GM19467 (cell line): ENCODE measurements around the gene AP5Z1.

Source experiments
- ATAC-seq: cut with Tn5 transposase; IDR thresholded peaks from one replicate; pipeline ENCODE4 v1.9.1; 2021; ENCODE audit warnings: mild to moderate bottlenecking, moderate library complexity; ENCODE audit not compliant: unreplicated experiment

Gene AP5Z1

DNA sequence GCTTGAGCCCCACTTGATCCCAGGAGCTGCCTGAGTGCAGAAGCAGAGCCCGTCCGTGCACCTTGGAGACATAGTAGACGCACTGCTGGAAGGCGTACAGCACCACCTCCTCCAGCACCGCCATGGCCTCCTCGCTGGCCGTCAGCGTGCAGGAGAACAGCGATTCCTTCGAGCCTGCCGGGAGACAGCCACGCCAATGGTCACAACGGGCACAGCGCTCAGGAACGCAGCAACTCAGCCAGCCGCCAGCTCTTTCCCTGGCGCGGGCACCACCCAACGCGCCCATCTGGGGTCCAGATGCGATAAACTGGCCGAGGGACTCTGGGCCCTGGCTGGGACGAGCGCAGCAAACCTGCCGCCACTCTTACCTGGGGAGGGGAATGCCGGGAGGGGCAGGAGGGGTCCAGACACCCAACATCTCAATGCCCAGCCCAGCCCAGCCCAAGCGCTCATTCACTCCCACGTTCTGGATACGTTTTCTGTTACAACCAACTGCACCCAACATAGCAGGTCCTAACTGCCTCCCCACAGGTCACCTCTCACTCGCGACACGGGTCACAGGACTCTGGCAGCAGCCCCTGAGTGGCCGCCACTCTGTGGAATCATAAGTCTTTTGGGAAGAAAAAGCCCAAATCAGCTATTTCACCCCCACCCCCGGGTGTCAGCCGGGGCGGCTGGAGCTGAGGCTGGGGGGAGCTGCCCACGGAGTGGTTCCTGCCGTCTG lies 41.9 kb downstream of the AP5Z1 start:
- no peak for ATAC-seq

DNA sequence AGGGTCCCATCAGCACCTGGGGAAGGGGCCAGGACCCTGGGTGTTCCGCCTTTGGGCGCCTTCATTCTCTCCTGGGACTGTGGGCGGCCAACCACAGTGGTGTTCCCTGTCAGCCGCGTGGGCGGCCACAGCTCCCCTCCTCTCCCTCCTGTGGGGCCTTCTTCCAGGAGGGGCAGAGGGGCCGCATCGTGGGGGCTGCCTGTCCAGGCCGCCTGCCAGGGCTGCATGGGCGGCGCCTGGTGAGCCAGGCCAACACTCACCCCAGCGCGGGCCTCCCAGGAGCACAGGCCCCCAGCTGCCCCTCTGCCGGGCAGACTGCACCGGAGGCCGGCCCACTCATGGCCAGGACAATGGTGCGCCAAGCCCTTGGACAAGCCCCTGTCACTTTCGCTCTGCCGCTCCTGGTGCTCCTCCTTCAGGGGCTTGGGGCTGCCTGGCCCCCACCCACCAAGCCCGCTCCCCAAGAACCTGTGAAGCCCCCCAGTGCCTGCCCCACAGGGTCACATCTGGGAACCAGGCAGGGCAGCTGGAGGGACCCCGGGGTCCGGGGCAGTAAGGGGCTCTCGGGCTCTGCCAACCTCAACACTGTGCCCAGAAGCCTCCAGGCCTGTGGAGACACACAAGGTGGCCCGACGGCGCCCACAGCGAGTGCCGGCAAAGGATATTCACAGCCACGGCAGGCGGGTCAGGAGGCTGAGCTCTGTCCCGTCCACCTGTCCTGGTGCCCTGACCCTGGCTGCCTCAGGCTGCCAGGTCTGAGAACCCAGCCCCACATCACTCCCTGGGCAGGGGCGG lies 42.8 kb downstream of the AP5Z1 start:
- ATAC-seq: no peak

DNA sequence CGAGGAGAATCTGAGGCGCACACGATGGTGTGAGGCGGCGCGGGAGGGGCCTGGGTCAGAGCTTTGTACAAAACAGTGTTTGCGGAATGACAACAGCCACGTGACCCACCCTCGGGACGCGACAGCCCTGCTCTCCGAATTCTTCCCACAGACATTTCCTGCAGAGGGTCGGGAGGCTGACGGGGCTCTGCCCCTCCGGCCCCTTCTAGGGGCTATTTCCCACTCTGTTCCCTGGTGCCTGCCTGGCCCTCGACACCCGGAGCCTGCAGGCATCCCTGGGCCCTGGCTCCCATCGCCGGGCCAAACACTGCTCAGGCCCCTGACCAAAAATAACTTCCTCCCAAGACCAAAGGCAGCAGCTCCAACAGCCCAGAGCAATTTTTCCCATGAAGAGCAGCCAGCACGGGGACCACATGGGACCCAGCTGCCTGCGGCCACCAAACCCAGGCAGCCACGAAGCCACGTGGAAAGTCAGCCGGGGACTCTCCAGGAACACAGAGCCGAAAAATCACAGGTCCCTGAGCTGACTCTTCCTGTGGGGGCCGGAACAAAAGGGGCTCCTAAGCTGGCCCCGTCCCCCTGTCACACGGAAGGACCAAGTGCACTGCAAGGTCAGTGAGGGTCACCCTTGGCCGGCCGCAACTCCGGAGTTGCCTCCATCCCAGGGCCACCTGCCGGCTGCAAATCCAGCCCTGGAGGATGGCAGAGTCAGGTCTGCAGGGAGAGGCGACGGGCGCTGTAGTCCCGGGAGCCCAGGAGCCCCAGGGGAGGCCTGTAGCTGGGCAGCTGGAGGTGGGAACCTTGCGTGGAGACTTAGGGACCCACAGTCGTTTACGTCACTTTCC lies 44.4 kb downstream of the AP5Z1 start:
- ATAC-seq: no peak

DNA sequence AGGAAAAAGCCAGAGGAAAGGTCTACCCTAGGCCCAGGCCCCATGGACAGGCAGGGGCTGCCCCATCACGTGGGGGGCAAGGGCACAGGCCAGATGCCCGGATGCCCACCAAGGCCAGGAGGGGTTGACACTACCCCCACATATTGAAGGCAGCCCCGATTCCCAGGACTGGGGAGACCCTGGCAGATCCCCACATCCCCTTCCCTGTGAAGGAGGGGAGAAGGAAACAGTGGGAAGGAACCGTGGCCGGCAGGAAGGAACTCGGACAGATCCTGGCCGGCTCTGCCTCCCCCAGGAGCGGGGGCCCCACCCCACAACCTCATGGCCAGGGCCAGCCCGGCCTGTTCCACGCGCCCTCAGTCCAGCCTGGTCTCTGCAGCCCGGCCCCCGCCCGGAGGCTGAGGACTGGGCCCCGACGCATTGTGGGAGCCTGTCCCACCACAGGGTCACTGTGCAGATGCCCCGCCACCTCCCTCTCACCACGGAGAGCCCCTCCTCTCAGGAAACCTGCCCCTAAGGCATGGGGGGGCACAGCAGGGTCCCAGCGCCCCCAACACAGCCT lies 45.1 kb downstream of the AP5Z1 start:
- no peak for ATAC-seq

DNA sequence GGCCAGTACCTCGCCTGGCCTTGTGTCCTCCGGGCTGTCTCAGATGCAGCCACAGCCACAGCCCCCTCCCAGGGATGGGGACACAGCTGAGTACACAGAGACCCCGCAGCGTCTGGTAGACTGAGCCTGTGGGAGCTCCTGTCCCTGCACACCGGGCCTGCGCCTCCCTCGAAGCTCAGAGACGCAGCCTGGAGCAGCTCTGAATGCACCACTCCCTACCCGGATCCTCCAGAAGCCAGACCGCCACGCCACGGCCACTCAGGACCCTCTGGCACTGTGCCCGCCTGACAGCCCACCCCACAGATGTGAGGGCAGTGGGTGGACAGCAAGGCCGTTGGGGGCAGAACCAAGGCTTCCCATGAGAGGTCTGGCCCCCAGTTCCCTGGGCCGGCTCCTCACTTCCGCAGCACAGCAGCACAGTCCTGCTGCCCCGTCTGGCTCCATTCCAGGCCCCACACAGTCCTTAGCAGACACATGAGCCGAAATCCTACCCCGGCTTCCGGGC lies 45.6 kb downstream of the AP5Z1 start:
- ATAC-seq: no peak

DNA sequence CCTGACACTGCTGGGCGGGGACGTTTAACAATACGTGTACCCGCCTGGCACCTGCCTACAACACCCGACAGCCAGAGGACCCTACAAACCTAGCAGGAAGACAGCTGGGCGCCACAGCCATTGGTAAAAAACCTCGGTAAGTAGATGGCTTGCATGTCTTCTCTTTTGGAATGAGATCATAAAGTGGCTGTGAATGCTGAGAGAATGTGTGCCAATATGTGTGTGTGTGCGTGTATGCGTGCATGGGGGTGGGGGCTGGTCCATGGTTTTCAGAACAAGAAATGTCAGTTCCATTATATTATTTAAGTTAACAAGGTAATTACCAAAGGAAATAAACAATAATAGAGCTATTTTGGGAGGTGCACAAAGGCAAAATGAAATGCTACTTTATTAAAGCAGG lies 47.3 kb downstream of the AP5Z1 start:
- no peak for ATAC-seq

DNA sequence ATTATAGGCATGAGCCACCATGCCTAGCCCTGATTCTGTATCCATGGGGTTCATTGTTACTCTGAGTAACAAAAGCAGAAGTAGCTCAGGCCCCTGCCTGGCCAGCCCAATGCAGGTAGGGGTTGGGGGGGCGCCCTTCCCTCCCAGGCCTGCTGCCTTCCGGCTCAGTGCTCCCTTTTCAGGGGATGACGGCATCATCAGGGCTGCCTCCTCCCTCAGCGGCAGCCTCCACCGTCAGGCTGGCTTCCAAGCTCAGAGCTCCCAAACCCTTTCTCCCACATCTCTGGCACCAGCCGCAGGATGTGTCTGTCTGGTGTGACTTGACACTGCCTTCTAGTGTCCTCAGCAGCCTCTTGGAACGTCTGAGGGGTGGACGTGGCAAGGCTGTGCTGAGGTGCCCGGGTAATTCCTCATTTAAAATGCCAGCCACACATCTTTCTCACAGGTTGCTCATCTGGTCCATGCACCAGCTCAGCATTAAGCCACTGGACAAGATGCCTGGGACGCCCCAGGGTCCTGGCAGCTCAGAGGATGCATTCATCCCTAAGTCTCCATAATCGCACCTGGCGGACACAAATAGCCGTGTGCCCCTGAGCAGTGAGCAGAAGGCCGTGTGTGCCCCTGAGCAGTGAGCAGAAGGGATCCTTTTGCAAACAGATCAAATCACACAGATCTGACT lies 48.2 kb downstream of the AP5Z1 start:
- ATAC-seq: no peak

DNA sequence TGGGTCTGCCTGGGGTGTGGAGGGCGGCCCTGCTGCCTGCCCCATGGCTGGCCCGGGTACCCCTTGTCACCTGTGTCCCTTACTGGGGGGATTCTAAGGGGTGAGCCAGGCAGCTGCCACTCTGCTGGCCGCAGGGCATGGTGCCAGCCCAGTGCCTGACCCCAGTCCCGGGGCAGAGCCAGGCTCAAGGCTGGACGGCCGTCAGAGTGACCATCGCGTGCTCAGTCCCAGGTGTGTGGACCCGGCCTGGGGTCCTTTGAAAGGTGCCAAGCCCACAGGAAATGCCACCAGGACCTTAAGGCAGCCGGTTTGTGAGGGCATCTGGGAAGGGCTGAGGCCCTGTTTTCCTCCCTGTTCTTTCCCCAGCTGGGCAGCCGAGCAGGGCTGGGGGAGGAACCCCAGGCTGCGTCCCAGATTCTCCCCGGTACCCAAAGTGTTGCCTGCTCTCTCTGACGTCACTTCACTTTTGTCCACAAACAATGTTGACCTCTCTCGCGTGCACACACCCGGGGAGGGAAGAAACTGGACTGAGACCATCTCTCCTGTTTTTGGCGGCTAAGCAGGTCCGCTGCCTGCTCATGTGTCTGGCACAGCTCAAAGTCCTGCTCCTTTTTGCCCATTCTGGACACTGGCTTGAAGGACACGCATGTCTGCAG lies 48.8 kb downstream of the AP5Z1 start:
- no peak for ATAC-seq

DNA sequence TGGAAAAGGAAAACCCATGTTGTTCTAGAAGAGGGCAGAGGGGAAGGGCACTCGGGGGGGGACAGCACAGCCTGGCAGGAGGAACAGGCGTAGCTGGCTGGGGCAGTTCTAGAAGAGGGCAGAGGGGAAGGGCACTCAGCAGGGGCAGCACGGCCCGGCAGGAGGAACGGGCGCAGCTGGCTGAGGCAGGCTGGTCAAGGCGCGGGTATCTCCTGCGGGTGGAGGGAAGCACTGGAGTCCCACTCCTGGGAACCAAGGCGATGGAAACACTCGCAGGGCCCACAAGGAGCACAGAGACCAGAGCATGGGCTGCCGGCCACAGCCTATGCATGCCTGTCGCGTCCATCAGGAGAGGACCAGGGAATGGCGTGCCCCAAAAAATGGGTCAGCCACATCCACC lies 49.7 kb downstream of the AP5Z1 start:
- no peak for ATAC-seq

DNA sequence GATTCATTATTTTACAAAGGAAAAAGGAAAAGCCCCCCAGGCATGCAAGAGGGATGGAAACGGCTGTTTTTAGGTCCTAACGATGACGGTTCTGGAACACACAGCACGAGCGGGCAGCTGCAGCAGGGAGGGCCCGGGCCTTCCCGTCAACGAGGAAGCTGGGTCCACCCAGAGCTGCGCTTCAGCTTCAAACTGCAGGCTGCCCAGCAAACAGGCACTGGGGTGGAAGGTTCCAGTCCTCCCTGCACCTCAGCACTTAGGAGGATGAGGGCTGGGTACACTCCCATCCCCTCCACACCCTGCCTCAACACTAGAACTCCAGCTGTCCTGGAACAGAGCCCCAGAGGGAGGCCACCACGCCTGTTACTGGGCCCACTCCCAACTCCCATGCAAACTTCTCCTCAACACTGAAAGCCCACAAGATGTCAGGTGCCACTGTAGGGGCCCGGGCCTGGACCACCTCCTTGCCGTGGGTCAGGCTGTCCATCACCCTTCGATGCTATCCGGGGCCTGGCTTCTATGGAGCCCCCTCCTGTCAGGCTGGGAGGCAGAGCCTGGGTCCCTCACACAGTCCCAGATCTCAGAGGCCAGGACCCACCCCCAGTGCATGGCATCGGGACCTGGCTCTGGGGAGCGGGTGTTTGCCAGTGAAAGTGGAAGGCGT lies 53.4 kb downstream of the AP5Z1 start:
- ATAC-seq: no peak

DNA sequence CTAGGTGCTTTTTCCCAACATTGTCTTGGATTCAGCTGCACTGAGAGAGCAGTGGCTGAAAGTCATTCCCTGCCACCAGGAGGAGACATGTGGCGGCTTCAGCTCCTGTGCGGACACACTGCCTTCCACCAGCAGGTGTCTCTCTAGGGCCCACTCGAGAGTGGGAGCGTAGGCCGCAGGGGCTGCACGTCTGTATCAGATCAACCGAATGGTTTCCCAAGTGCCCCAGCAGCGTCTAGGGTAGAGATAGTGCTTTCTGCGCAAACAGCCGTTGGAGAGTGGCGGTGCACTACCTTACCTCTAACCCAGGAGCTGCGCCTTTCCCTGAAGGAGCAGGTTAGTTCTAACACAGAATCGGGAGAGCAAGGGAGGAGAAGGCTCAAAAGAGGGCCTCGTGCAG lies 54.8 kb downstream of the AP5Z1 start:
- ATAC-seq: no peak

DNA sequence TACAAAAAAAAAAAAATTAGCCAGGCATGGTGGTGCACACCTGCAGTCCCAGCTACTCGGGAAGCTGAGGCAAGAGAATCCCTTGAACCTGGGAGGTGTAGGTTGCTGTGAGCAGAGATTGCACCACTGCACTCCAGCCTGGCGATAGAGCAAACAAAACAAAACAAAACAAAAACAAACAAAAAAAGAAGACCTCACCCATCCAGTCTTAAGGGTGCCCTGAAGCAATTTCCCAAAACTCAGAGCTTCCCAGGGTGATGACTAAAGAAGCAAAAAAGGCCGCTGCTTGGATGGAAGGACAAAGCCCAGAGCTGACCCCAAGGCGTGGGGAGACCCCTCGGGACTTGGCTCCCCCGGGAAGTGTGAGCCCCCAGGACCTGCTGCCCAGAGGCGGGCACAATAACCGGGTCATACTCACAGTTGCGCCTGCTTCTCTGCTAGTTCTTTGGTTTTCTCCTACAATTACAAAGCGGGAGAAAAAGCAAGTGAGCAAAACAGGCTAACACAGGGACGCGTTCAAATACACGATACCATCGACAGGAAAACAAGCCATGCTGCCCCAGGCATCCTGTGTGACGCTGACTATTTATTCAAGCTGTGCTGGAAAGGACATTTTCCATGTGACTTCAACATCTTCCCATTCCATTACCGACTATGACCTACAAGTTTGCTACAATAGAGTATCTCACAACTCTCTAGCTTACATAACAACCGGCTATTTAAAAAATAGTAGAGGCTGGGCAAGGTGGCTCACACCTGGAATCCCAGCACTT lies 56.5 kb downstream of the AP5Z1 start:
- ATAC-seq: no peak

DNA sequence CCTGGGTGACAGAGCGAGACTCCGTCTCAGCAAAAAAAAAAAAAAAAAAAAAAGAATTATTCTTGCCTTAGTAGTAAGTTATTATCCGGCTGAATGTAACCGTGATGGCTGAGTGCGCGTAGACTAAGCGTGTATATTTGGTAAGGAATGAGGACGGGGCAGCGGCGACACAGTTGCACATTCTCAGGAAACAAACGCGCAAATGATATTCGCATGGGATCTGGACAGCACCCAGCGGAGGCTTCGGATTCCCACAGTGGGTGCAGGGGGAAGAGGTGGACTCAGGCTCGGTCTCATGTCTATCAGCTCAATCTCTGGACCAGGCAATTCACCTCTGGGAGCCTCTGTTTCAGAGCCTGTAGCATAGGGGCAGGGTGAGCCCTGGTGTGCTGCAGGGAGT lies 57.3 kb downstream of the AP5Z1 start:
- no peak for ATAC-seq

DNA sequence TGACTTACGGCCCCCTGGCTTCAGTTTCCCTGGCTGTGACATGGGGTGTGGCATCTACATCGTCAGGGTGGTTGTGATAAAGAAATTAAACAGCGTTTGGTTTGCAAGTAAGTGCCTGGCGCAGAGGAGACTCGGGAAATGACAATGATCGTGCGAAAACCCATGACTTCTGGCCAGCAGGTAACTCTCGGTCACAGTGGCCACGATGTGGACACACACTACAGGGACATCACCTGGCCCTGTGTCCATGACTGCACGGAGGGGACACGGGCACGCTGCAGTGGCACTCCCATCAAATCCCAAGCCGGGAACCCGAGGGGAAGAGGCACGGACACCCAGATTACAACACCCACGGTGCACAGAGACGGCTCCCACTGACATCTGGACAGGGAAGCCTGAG lies 57.8 kb downstream of the AP5Z1 start:
- no peak for ATAC-seq

DNA sequence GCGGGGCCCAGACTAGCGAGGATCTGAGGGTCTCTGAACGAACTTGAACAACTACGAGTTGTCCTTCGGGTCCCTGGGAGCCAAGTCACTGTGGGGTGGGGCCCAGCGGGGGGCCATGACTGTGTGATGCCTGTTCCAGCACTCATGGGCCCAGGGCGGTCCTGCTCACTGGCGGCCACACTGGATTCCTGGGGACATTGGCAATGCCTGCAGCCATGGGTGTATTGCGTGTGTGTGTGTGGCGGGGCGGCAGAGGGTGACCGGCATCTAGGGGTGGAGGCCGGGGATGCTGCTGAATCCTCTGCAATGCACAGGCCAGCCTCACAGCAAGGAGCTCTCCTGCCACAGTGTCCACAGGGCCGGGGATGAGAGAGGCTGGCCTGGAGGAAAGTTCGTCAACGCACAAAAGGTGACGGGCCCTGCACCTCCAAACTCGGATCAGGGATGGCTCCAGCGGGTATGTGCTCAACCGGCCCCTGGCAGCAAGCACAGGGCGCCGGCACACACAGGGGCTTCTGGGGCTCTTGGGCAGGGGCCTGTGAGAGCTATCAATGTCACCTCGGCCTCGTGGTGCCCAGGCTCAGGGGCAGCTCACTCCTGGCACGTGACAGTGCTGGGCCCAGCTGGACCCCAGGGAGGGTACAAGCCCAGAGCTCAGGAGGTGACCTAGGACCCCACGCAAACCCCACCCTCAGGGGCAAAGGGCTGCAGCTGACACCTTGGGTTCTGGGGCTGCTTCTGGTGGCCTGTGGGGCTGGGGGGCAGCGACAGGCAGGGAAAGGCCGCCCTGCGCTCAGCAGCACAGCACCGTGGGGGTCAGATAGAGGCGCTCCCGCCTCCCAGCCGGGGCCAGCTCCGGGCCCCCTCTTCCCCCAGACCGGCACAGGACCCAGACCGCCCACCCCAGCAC lies 58.5 kb downstream of the AP5Z1 start:
- ATAC-seq: no peak

DNA sequence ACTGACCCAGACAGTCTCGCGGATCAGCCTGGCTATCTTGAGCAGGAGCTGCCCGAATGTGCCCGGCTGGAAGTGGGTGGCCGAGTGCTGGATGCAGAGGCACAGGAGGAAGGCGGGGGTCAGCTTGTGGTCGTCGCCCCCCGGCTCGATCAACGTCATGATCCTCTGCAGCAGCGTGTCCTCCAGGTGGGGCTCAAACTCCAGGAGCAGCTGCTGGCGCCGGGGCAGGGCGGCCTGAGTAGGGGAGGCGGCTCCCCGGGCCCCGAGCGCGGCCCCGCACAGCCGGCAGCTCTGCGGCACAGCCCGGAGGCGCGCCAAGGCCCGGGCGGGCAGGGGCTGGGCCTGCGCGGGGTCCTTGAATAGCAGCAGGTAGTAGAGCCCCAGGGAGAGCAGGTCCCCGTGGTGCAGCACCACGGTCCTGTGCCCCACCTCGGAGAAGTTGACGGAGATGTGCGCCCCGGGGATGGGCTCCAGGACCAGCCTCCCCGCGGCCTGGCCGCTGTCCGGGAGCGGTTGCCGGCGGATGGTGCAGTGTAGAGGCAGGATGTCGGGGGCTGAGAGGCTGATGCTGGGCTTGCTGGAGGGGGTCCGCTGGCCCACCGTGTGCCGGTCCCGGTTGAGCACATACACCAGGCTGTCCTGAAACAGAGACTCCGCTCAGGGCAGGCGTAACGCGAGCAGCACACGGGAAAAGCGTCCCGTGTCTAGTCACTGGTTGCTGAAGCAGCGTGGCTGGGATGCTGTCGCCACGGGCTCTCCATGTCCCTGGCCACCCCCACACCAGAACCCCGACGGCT lies 59.4 kb downstream of the AP5Z1 start:
- no peak for ATAC-seq
